Naive thymus-derived CD8-positive, alpha-beta T cell (primary cell): Measurements from ENCODE around the gene CCHCR1. TPM values are rescaled to one million over a fixed set of nuclear protein-coding genes. Genes with fewer than 3 reads are reported as not detected.
A peak's percentile ranks its signal among the peaks of the same experiment; 100 is the strongest.

Experiments used
- ATAC-seq, 2 donors: fragments of 150-1000 bp; cut with Tn5 transposase in 1 of 2; sonication (Bioruptor Pico), chemical (Tn5 transposase) in 1 of 2; 1 replicate in 1 of 2; 2 replicates in 1 of 2; pipeline ENCODE4 v1.10.0; 2021; ENCODE audit warnings: mild to moderate bottlenecking in 2 of 2, moderate library complexity in 2 of 2
- POLR2A ChIA-PET: fragments of 350-600 bp; sonication (Branson Sonifier 250); formaldehyde crosslinking; loops from one replicate; lab custom pipeline; 2021; ENCODE audit warnings: antibody characterized with exemption; lab: Charles Lee
- DNase-seq, 10 donors: peaks; one replicate each; pipeline versions ENCODE4 v3.0.0 to v3.0.0-alpha.2; 2020 to 2022
- H3K27ac Mint-ChIP-seq, 10 donors: one replicate each; pipeline ENCODE4 v1.8.0; 2020 to 2022; ENCODE audit warnings: mild to moderate bottlenecking in 10 of 10, mixed read lengths in 10 of 10, moderate library complexity in 4 of 10, inconsistent platforms in 1 of 10
- H3K27me3 Mint-ChIP-seq, 5 donors: one replicate each; pipeline ENCODE4 v1.8.0; 2021 to 2022; ENCODE audit warnings: mixed read lengths in 5 of 5
- H3K36me3 Mint-ChIP-seq, 3 donors: one replicate each; pipeline ENCODE4 v1.8.0; 2020 to 2022; ENCODE audit warnings: mixed read lengths in 3 of 3, mild to moderate bottlenecking in 2 of 3, inconsistent platforms in 1 of 3
- H3K4me1 Mint-ChIP-seq, 4 donors: one replicate each; pipeline ENCODE4 v1.8.0; 2021 to 2022; ENCODE audit warnings: mixed read lengths in 4 of 4
- H3K4me3 Mint-ChIP-seq, 10 donors: one replicate each; pipeline ENCODE4 v1.8.0; 2020 to 2022; ENCODE audit warnings: mild to moderate bottlenecking in 10 of 10, mixed read lengths in 10 of 10, moderate library complexity in 6 of 10, inconsistent platforms in 1 of 10
- H3K9me3 Mint-ChIP-seq, 9 donors: one replicate each; pipeline ENCODE4 v1.8.0; 2020 to 2022; ENCODE audit warnings: mixed read lengths in 9 of 9, mild to moderate bottlenecking in 3 of 9, inconsistent platforms in 1 of 9, moderate library complexity in 1 of 9
- polyA plus RNA-seq, 3 donors: library from polyadenylated mRNA; unstranded; fragments of 300-500 nt; fragmentation: Illumina TruSeq; gene quantifications; one replicate each; pipeline ENCODE4 v1.2.3, GENCODE V29; 2021
- total RNA-seq, 8 experiments: library from RNA in 2 of 8; stranded (reverse) in 2 of 8; gene quantifications; one replicate each; pipeline ENCODE4 v1.2.3 and lab custom pipeline; 2021 to 2026

The CCHCR1 gene
- total and polyA plus RNA-seq, 5 experiments from 2014 or later, result 6.3 to 37.8 (median 9.2) TPM

DNA sequence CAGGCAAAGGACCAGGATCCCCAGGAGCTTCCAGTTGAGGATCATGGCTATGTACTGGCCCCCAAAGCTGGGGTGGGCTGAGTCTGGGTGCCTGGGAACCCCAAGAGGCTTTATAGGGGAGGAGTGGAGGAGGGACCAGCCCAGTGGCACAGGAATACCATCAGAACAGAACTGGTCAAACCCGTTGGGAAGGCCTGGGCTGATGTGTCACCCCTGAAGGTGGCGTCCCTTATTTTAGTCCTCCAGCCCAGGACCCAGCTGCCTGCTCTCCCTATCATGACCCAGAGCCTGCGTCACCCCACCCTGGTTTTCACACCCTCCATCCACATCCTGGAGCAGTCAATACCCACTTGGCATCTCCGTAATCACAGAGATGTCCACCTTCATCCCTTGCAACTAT, 18.6 kb downstream of the CCHCR1 start, which contains the start of gene PSORS1C2:
Gene PSORS1C2 (minus strand): TSS at position 85 of the 400 bp plus-strand sequence. CDS start 40 bp downstream, at position 45.
- no peak for ATAC-seq
- peaks cover 0 to 3% (median 2%) of the 10 kb centered on the region in 3 donors for H3K36me3 Mint-ChIP-seq
- POLR2A ChIA-PET, result interaction anchor here (0.8 to 2.0 kb wide), 2 partner anchors 54 to 228 kb away, joined by 6 to 8 read pairs; no protein-coding TSS in a partner anchor
- H3K4me1 Mint-ChIP-seq, result peaks cover 4 to 8% (median 6%) of the 10 kb centered on the region in 4 donors
- H3K9me3 Mint-ChIP-seq, result no peaks in the 10 kb centered on the region
- DNase-seq, result no peak
- peaks cover 0 to 2% (median 0%) of the 10 kb centered on the region in 5 donors for H3K27me3 Mint-ChIP-seq
- H3K4me3 Mint-ChIP-seq, result peak within 1 kb of the TSS in 2 of 10 donors; percentile 41 to 76
- peak within 1 kb of the TSS in 2 of 10 donors; percentile 60 to 73 for H3K27ac Mint-ChIP-seq

DNA sequence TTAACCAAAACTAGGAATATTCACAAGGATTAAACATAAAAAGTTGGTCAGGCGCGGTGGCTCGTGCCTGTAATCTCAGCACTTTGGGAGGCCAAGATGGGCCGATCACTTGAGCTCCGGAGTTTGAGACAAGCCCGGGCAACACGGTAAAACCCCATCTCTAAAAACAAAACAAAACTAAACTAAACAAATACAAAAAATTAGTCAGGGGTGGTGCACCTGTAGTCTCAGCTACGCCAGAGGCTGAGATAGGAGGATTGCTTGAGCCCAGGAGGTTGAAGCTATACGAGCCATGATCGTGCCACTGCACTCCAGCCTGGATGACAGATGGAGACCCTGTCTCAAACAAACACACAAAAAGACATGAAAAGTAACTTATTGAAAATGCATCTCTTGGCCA, 21.9 kb downstream of the CCHCR1 start:
- no peak for DNase-seq
- Mint-ChIP-seq H3K4me1 (peaks cover 4 to 8% (median 6%) of the 10 kb centered on the region in 4 donors), H3K27me3 (peaks cover 0 to 2% (median 0%) of the 10 kb centered on the region in 5 donors), H3K4me3 (no peak overlapping the region), H3K27ac (no peak overlapping the region), H3K36me3 (no peaks in the 10 kb centered on the region), H3K9me3 (no peaks in the 10 kb centered on the region)
- ATAC-seq, result no peak
- POLR2A ChIA-PET, result interaction anchor here (1.0 kb wide), 1 partner anchor 22 kb away, joined by 3 read pairs; the partner anchor contains the start of gene CCHCR1

DNA sequence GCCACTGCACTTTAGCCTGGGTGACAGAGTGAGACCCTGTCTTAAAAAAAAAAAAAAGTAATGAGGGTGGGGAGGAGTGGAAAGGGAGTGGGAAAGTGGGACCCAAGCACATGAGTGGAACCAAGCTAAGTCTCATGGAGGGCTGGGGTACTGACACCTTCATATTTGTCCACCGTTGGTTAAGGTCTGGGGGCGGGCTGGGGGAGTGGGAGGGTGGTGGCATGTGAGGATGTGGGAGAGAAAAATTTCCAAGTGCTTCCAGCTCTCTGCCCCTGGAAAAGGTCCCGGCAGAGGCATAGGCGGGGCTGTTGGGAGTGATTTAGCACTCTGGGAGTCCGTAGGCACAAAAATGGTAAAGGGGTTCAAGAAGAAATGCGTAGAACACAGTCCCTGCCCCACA, 24.8 kb downstream of the CCHCR1 start:
- peaks cover 9 to 13% (median 10%) of the 10 kb centered on the region in 4 donors for H3K4me1 Mint-ChIP-seq
- ATAC-seq, result no peak
- H3K27ac Mint-ChIP-seq, result no peak overlapping the region
- no peaks in the 10 kb centered on the region for H3K36me3 Mint-ChIP-seq
- no peak overlapping the region for H3K4me3 Mint-ChIP-seq
- no peak for DNase-seq
- POLR2A ChIA-PET, result interaction anchor here (0.7 to 0.9 kb wide), 2 partner anchors 88 to 336 kb away, joined by 3 to 7 read pairs; no protein-coding TSS in a partner anchor
- H3K27me3 Mint-ChIP-seq, result peaks cover 0 to 5% (median 1%) of the 10 kb centered on the region in 5 donors
- H3K9me3 Mint-ChIP-seq, result no peaks in the 10 kb centered on the region

DNA sequence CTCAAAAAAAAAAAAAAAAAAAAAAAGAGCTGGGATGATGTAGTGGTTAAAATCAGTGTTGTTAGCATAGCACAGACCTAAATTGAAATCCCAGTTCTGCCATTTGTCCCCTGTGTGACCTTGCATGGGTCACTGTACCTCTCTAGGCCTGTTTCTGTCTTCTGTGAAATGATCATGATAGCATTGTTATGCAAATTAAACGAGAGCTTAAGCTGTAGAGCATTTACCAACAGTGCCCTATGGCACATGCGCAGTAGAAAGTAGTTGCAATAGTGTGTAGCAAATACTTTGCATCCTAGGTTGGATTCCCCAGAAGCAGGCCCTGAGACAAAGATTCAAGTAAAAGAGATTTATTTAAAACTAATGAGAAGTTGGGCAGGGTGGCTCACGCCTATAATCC, 26.0 kb downstream of the CCHCR1 start:
- Mint-ChIP-seq H3K27ac (no peak overlapping the region), H3K36me3 (no peaks in the 10 kb centered on the region), H3K4me3 (no peak overlapping the region), H3K4me1 (peaks cover 5 to 9% (median 7%) of the 10 kb centered on the region in 4 donors), H3K27me3 (peaks cover 0 to 5% (median 1%) of the 10 kb centered on the region in 5 donors), H3K9me3 (no peaks in the 10 kb centered on the region)
- no peak for ATAC-seq
- no peak for DNase-seq
- POLR2A ChIA-PET, result interaction anchor here (0.6 to 0.9 kb wide), 2 partner anchors 35 to 87 kb away, joined by 3 read pairs; no protein-coding TSS in a partner anchor

DNA sequence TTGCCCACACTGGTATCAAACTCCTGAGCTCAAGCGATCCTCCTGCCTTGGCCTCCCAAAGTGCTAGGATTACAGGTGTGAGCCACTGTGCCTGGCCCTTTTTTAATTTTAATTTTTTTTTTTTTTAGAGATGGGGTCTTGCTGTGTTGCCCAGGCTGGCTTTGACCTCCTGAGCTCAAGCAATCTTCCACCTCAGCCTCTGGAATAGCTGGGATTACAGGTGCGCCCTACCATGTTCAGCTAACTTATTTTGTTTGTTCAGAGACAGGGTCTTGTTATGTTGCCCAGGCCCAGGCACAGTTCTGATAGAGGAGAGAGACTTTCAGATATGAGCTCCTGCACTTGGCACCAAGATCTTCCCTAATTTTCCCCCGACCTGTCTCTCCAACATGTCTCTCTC, 26.9 kb downstream of the CCHCR1 start:
- H3K9me3 Mint-ChIP-seq, result no peaks in the 10 kb centered on the region
- no peak overlapping the region for H3K27ac Mint-ChIP-seq
- no peaks in the 10 kb centered on the region for H3K36me3 Mint-ChIP-seq
- no peak for ATAC-seq
- POLR2A ChIA-PET, result interaction anchor here (0.6 to 0.7 kb wide), 2 partner anchors 217 to 225 kb away, joined by 3 read pairs; partner anchors contain the start of gene VARS2
- H3K4me1 Mint-ChIP-seq, result peaks cover 5 to 8% (median 7%) of the 10 kb centered on the region in 4 donors
- H3K27me3 Mint-ChIP-seq, result peaks cover 0 to 5% (median 1%) of the 10 kb centered on the region in 5 donors
- H3K4me3 Mint-ChIP-seq, result no peak overlapping the region
- no peak for DNase-seq

- H3K27ac Mint-ChIP-seq, result no peak overlapping the region
- POLR2A ChIA-PET, result interaction anchor here (1.2 kb wide), 1 partner anchor 28 kb away, joined by 3 read pairs; no protein-coding TSS in a partner anchor
- DNase-seq (no peak), ATAC-seq (no peak)
- no peaks in the 10 kb centered on the region for H3K36me3 Mint-ChIP-seq
- H3K9me3 Mint-ChIP-seq, result no peaks in the 10 kb centered on the region
- H3K27me3 Mint-ChIP-seq, result peaks cover 0 to 5% (median 1%) of the 10 kb centered on the region in 5 donors
- no peak overlapping the region for H3K4me3 Mint-ChIP-seq
- peaks cover 5 to 10% (median 7%) of the 10 kb centered on the region in 4 donors for H3K4me1 Mint-ChIP-seq
Measured at GRCh38 chr6:31129130-31129529, 28.5 kb downstream of the CCHCR1 start.

DNA sequence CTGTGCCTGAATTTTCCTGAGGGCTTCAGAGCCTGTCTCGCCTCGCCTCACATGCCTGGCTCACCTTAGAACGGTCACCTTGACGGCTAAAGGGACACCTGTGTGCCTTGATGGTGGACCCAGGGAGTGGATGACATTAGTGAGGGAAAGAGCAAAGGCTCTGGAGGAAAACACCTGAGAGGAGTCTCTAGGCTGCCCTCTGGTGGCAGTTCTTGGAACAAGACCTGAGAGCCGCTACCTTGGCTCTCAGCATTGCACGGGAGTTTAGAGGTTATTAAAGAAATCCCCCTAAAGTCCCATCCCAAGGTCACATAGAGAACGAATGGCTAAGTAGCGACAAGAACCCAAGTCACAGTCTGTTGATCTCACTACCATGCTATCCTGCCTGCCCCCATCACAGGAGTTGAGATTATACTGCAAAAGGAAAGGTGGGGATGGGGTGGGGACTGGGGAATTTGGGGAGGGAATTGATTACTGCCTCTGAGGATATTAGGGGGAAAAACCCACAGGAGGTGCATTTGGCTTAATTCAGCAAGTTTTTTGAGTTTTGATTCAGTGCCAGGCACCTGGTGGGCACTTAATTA, 29.4 kb downstream of the CCHCR1 start:
- Mint-ChIP-seq H3K36me3 (no peaks in the 10 kb centered on the region), H3K9me3 (no peaks in the 10 kb centered on the region), H3K27ac (peak overlapping the region in 5 of 10 donors; percentile 1 to 77 (median 44)), H3K4me1 (peaks cover 5 to 10% (median 7%) of the 10 kb centered on the region in 4 donors), H3K27me3 (peaks cover 0 to 5% (median 1%) of the 10 kb centered on the region in 5 donors), H3K4me3 (no peak overlapping the region)
- ATAC-seq (peak; percentile 79 to 86), DNase-seq (peak; percentile 38 to 81 (median 70))
- POLR2A ChIA-PET, result interaction anchor here (1.0 to 1.2 kb wide), 2 partner anchors 29 to 214 kb away, joined by 3 read pairs; partner anchors contain the start of gene VARS2

DNA sequence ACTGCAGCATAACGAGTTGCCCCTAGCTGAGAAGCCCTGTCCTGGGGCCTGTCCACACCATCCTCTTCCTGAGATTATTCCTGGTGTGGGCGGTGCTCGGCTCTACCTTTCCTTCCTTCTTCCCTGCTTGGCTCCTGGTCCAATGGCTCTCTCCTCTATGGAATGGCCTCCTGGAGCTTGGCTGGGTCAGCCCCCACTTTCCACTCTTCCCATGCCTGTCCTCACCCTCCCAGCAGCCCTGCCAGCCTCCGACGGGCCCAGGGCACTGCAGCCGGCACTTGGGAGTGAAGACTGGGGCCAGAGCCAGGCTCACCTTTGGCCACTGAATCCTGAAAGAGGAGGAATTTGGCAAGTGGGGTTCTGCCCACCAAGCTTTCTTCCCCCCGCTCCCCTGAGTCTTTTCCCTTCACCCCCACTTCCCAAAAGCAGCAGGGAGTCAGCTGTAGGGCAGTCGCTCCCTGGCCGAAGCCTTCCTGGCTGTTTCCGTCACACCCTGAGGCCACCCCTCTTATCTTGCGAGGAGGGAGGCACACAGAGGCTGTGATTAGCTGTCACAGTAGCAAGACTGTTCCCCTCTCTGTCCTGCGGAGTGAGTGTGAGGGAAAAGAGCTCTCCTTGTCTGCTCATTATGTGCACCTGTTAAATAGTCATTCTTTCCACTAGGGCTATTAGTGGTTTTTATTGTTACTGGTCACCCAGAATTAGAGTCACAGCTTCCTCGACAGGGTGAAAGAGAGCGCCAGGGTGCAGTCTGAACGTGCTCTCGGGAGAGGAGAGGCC, 31.0 kb downstream of the CCHCR1 start:
- DNase-seq (no peak), ATAC-seq (no peak)
- H3K36me3 Mint-ChIP-seq, result no peaks in the 10 kb centered on the region
- POLR2A ChIA-PET, result no interaction called here
- no peak overlapping the region for H3K4me3 Mint-ChIP-seq
- peaks cover 0 to 5% (median 1%) of the 10 kb centered on the region in 5 donors for H3K27me3 Mint-ChIP-seq
- no peak overlapping the region for H3K27ac Mint-ChIP-seq
- H3K4me1 Mint-ChIP-seq, result peaks cover 5 to 10% (median 7%) of the 10 kb centered on the region in 4 donors
- no peaks in the 10 kb centered on the region for H3K9me3 Mint-ChIP-seq

DNA sequence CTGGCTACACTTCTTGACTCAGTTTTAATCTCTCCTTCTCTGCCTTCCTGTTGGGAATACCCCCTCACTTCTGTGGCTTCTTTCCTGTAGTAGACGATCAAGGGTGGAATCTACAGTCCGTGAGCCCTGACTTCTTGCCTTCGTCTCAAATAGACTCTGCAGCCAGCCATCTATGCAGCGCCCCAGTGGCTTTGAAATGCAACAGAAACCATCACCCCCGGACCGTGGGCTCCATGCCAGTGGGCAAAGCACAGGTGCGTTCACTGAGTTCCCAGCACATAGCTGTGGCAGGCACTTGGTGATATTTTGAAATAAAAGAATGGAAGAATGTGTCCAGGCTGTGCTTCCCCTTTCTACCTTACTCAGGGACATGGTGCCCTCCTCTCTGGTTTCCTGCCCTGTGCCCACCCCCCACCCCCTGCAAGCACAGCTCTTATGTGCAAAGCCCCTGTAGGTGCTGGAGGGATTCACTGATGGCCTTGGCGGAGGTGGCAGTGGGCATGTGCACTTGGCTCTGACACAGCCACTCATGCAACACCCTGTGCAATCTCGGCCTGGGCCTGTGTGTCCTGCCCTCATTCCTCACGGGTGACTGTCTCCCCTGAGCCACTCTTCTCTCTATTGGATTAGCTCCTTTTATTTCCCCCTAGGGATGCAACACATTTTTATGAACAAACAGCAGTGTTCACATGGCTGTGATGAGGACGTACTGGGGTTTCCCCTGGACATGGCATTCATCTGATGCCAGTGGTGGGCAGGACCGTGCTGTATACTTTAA, 31.8 kb downstream of the CCHCR1 start:
- Mint-ChIP-seq H3K36me3 (no peaks in the 10 kb centered on the region), H3K27me3 (peaks cover 0 to 5% (median 1%) of the 10 kb centered on the region in 5 donors), H3K9me3 (no peaks in the 10 kb centered on the region), H3K27ac (no peak overlapping the region), H3K4me3 (no peak overlapping the region), H3K4me1 (peaks cover 5 to 10% (median 7%) of the 10 kb centered on the region in 4 donors)
- no peak for DNase-seq
- ATAC-seq, result no peak
- POLR2A ChIA-PET, result no interaction called here

GRCh38 chr6:31125162-31125561, 32.4 kb downstream of the CCHCR1 start:
- Mint-ChIP-seq H3K27ac (no peak overlapping the region), H3K9me3 (no peaks in the 10 kb centered on the region), H3K4me3 (no peak overlapping the region), H3K27me3 (peaks cover 0 to 5% (median 1%) of the 10 kb centered on the region in 5 donors), H3K36me3 (no peaks in the 10 kb centered on the region), H3K4me1 (peaks cover 5 to 10% (median 7%) of the 10 kb centered on the region in 4 donors)
- no peak for ATAC-seq
- POLR2A ChIA-PET, result no interaction called here
- DNase-seq, result no peak

GRCh38 chr6:31122791-31123706, 34.6 kb downstream of the CCHCR1 start:
- DNase-seq (peak in 1 of 10 donors; percentile 32), ATAC-seq (no peak)
- Mint-ChIP-seq H3K4me3 (no peak overlapping the region), H3K9me3 (no peaks in the 10 kb centered on the region), H3K27ac (peak overlapping the region in 2 of 10 donors; percentile 34 to 38), H3K4me1 (peaks cover 3 to 7% (median 3%) of the 10 kb centered on the region in 4 donors), H3K27me3 (peaks cover 0 to 3% (median 2%) of the 10 kb centered on the region in 5 donors), H3K36me3 (no peaks in the 10 kb centered on the region)
- POLR2A ChIA-PET, result no interaction called here
